K562 treated with DMSO at 1 percent for 12 hours (cell line): Measurements from ENCODE around the gene IGFBP1. TPM values are rescaled to one million over a fixed set of nuclear protein-coding genes. Genes with fewer than 3 reads are reported as not detected.

Source experiments
- total RNA-seq: library from RNA; unstranded; fragments of 300-600 nt; gene quantifications from 2 replicates; pipeline ENCODE4 v1.2.3, GENCODE V29; 2022; ENCODE audit not compliant: insufficient read depth

Gene IGFBP1
- not detected in 2 replicates for total RNA-seq

DNA sequence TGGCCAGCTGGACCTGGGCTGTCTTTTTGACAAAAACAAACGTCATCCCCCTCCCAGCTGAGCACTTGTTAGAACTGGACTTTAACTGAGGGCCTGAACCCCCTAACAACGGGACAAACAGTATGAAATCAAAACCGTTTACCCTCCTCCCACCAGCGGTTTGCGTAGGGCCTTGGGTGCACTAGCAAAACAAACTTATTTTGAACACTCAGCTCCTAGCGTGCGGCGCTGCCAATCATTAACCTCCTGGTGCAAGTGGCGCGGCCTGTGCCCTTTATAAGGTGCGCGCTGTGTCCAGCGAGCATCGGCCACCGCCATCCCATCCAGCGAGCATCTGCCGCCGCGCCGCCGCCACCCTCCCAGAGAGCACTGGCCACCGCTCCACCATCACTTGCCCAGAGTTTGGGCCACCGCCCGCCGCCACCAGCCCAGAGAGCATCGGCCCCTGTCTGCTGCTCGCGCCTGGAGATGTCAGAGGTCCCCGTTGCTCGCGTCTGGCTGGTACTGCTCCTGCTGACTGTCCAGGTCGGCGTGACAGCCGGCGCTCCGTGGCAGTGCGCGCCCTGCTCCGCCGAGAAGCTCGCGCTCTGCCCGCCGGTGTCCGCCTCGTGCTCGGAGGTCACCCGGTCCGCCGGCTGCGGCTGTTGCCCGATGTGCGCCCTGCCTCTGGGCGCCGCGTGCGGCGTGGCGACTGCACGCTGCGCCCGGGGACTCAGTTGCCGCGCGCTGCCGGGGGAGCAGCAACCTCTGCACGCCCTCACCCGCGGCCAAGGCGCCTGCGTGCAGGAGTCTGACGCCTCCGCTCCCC, at the start of gene IGFBP1:
TSS of gene IGFBP1 (plus strand) at position 304 of the 808 bp plus-strand sequence. CDS start at position 469, 165 bp downstream.

DNA sequence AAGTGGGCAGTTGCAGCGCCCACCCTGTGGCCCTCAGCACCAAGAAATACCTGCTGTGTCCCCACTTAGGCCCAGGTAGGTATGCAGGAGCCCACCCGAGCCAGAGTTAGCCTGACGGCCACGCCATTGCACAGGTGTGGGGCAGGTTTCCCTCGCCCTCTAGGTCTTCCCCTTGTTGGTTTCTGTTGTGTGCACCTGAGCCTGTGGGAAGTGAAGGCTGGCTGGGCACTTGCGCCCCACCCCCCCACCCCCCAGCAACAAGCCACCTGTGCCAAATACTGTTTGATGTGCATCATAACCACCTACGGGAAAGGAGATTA, 15.3 kb upstream of the IGFBP1 start, which contains the start of gene CCDC201:
TSS of gene CCDC201 (minus strand) at position 48 of the 320 bp plus-strand sequence. CDS start 75 bp downstream, outside the sequence.

GRCh38 chr7:45920502-45921380, 32.5 kb downstream of the IGFBP1 start, which contains the start of gene IGFBP3:
IGFBP3 (minus strand) TSS chr7:45921272; CDS start chr7:45921140, 132 bp downstream.

Other genes starting within 250 kb of the IGFBP1 start
- gene CCDC201, start 15.4 kb upstream of the IGFBP1 start, total RNA-seq, result not detected in 2 replicates
- not detected in 2 replicates for gene IGFBP3, start 32.8 kb downstream of the IGFBP1 start, total RNA-seq